Neural cell (in vitro differentiated cells): ENCODE measurements around the gene PMM2.

ENCODE experiments used
- CTCF ChIP-seq: fragments of 450-650 bp; IDR thresholded peaks from 2 replicates; pipeline ENCODE4 v1.5.1; 2014; ENCODE audit warnings: antibody characterized with exemption, mild to moderate bottlenecking, moderate library complexity; ENCODE audit not compliant: poor library complexity, severe bottlenecking
- EZH2 ChIP-seq: fragments of 200-600, 300-800 bp; shearing (Covaris generic), sonication (generic); IDR thresholded peaks from 2 replicates; pipeline ENCODE4 v1.6.1; 2014; ENCODE audit warnings: antibody characterized with exemption, low read length, borderline replicate concordance, mild to moderate bottlenecking; ENCODE audit not compliant: insufficient read depth, poor library complexity, severe bottlenecking
- POLR2AphosphoS5 ChIP-seq: IDR thresholded peaks from 2 replicates; pipeline ENCODE4 v1.6.1; 2012
- RAD21 ChIP-seq: fragments of 450-650 bp; conservative IDR thresholded peaks from 2 replicates; pipeline ENCODE4 v1.6.1; 2014; ENCODE audit warnings: antibody characterized with exemption, mild to moderate bottlenecking, moderate library complexity
- REST ChIP-seq: IDR thresholded peaks from 2 replicates; pipeline ENCODE4 v1.6.1; 2012; ENCODE audit warnings: borderline replicate concordance
- TAF1 ChIP-seq: IDR thresholded peaks from 2 replicates; pipeline ENCODE4 v1.6.1; 2012; ENCODE audit warnings: low read depth

GRCh38 chr16:8773537-8773936, 24.1 kb upstream of the PMM2 start:
- TF ChIP-seq CTCF (no peak), POLR2AphosphoS5 (no peak), REST (no peak), EZH2 (no peak), TAF1 (no peak), RAD21 (no peak)
